Astrocyte (in vitro differentiated cells and primary cell): Measurements from ENCODE around the gene RAB8A.

Experiments used
- EZH2 ChIP-seq: IDR thresholded peaks from 2 replicates; pipeline ENCODE4 v1.6.1; 2012; ENCODE audit warnings: mild to moderate bottlenecking, low read length, inconsistent platforms; ENCODE audit not compliant: insufficient read depth
- TF ChIP-seq, protein P1 (sequence below): IDR thresholded peaks from 2 replicates; pipeline ENCODE4 v1.5.1; 2011; ENCODE audit warnings: low read depth, mild to moderate bottlenecking, inconsistent platforms, low read length, moderate library complexity; ENCODE audit not compliant: insufficient read depth

DNA sequence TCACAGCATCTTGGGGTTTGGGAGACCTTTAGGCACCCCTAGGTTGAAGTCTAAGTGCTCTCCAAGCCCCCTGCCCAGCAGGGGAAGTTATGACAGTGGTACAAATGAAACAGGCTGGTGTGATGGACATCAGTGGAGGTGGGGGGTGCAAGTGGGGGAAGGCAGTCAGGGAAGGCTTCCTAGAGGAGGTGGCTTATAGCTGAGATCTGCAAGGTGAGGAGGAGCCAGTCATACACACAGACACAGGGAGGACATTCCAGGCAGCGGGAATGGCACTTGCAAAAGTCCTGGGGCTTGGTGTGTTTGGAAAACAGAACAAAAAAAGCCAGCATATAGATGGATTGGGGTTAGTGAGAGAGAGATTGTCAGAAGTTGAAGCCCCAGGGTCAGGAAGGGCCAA lies 43.4 kb downstream of the RAB8A start:
- TF ChIP-seq EZH2 = no peak
- TF ChIP-seq, protein P1, sequence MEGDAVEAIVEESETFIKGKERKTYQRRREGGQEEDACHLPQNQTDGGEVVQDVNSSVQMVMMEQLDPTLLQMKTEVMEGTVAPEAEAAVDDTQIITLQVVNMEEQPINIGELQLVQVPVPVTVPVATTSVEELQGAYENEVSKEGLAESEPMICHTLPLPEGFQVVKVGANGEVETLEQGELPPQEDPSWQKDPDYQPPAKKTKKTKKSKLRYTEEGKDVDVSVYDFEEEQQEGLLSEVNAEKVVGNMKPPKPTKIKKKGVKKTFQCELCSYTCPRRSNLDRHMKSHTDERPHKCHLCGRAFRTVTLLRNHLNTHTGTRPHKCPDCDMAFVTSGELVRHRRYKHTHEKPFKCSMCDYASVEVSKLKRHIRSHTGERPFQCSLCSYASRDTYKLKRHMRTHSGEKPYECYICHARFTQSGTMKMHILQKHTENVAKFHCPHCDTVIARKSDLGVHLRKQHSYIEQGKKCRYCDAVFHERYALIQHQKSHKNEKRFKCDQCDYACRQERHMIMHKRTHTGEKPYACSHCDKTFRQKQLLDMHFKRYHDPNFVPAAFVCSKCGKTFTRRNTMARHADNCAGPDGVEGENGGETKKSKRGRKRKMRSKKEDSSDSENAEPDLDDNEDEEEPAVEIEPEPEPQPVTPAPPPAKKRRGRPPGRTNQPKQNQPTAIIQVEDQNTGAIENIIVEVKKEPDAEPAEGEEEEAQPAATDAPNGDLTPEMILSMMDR = no peak
